Activated T-cell treated with anti-CD3 and anti-CD28 coated beads, Interleukin-2, amount 50 U/mL, for 24 hours (primary cell): ENCODE results near the gene CXCR3.
A peak's percentile ranks its signal among the peaks of the same experiment; 100 is the strongest.
"Not testable (repeated sequence)": the region's sequence is repeated elsewhere in the genome, so short reads cannot be mapped to it uniquely, and the experiment has no call there.

Experiments
- DNase-seq: peaks from one replicate; pipeline ENCODE4 v3.0.0-alpha.2; 2020
- H3K27ac Mint-ChIP-seq: 2 replicates; pipeline ENCODE4 v1.8.0; 2020; ENCODE audit warnings: mild to moderate bottlenecking, mixed read lengths
- H3K27me3 Mint-ChIP-seq: 2 replicates; pipeline ENCODE4 v1.8.0; 2020; ENCODE audit warnings: mixed read lengths
- H3K36me3 Mint-ChIP-seq: 2 replicates; pipeline ENCODE4 v1.8.0; 2020; ENCODE audit warnings: low read depth, mixed read lengths
- H3K4me1 Mint-ChIP-seq: 2 replicates; pipeline ENCODE4 v1.8.0; 2020; ENCODE audit warnings: low read depth, mixed read lengths
- H3K4me3 Mint-ChIP-seq: 2 replicates; pipeline ENCODE4 v1.8.0; 2020; ENCODE audit warnings: mild to moderate bottlenecking, moderate library complexity, mixed read lengths
- H3K9me3 Mint-ChIP-seq: 2 replicates; pipeline ENCODE4 v1.8.0; 2020; ENCODE audit warnings: mixed read lengths

CXCR3 gene

GRCh38 chrX:71577682-71578081, 40.6 kb downstream of the CXCR3 start:
- no peaks in the 10 kb centered on the region for H3K9me3 Mint-ChIP-seq
- H3K4me1 Mint-ChIP-seq, result peaks cover 6% of the 10 kb centered on the region
- DNase-seq, result no peak
- H3K4me3 Mint-ChIP-seq, result no peak overlapping the region
- H3K27me3 Mint-ChIP-seq, result peaks cover 14% of the 10 kb centered on the region
- H3K27ac Mint-ChIP-seq, result peak overlapping the region; percentile 59
- H3K36me3 Mint-ChIP-seq, result peaks cover 76% of the 10 kb centered on the region

GRCh38 chrX:71573590-71573989, 44.7 kb downstream of the CXCR3 start:
- Mint-ChIP-seq H3K4me1 (peaks cover 6% of the 10 kb centered on the region), H3K9me3 (no peaks in the 10 kb centered on the region), H3K27me3 (peaks cover 25% of the 10 kb centered on the region), H3K36me3 (peaks cover 87% of the 10 kb centered on the region), H3K27ac (peak overlapping the region; percentile 13), H3K4me3 (no peak overlapping the region)
- DNase-seq, result no peak

GRCh38 chrX:71571390-71571789, 46.9 kb downstream of the CXCR3 start:
- H3K4me3 Mint-ChIP-seq, H3K9me3 Mint-ChIP-seq, H3K4me1 Mint-ChIP-seq, DNase-seq: not testable (repeated sequence)
- Mint-ChIP-seq H3K27ac (peak overlapping the region; percentile 55), H3K36me3 (peaks cover 88% of the 10 kb centered on the region), H3K27me3 (peaks cover 28% of the 10 kb centered on the region)
